GM12878 (cell line): ENCODE data around the gene LCAT. TPM values are rescaled to one million over a fixed set of nuclear protein-coding genes. Genes with fewer than 3 reads are reported as not detected.

Source experiments
- ATAC-seq: fragments of 200-7000 bp; cut with Tn5 transposase; 3 replicates; pipeline ENCODE4 v1.9.1; 2020; ENCODE audit warnings: mild to moderate bottlenecking, moderate library complexity
- BruUV-seq: library from RNA; stranded (reverse); fragments of 400-500 nt; replicated peaks from 2 replicates; lab custom pipeline; 2021; lab: Mats Ljungman, UMichigan
- CTCF ChIA-PET: fragments of 300-600 bp; sonication (Branson Sonifier 250); formaldehyde crosslinking; extraction: SDS; loops from one replicate; lab custom pipeline; 2021; ENCODE audit warnings: inconsistent platforms; lab: Yijun Ruan, JAX
- POLR2A ChIA-PET: fragments of 350-600 bp; formaldehyde crosslinking; extraction: SDS; loops from one replicate; lab custom pipeline; 2021; ENCODE audit warnings: inconsistent platforms; lab: Charles Lee
- RAD21 ChIA-PET: fragments of 300-600 bp; sonication (Branson Sonifier 250); formaldehyde crosslinking; loops from one replicate; lab custom pipeline; 2023; ENCODE audit warnings: antibody characterized with exemption; ENCODE audit not compliant: unreplicated experiment; lab: Charles Lee
- SMC1A ChIA-PET: fragments of 300-600 bp; sonication (Branson Sonifier 250); formaldehyde crosslinking; loops from one replicate; lab custom pipeline; 2023; ENCODE audit not compliant: unreplicated experiment, uncharacterized antibody; lab: Charles Lee
- DNase-seq: peaks from one replicate; pipeline ENCODE4 v3.0.0-alpha.2; 2011; ENCODE audit warnings: low read depth, low spot score
- FAIRE-seq: peaks from 3 replicates; lab custom pipeline; 2011; peaks lifted over from hg19 to GRCh38; lab: Jason Lieb, UNC
- H2AFZ ChIP-seq: 2 replicates; pipeline ENCODE4 v1.6.0; 2011; ENCODE audit warnings: low read depth, low read length, control low read depth; ENCODE audit not compliant: control insufficient read depth
- H3K27ac ChIP-seq: 2 replicates; pipeline ENCODE4 v1.5.1; 2011; ENCODE audit warnings: control low read depth; ENCODE audit not compliant: control insufficient read depth, insufficient read depth
- H3K27me3 ChIP-seq, 2 experiments: replicated peaks in 1 of 2; 2 replicates each; pipeline versions ENCODE4 v1.6.0 to v1.6.1; 2011; ENCODE audit warnings: low read length in 1 of 2; ENCODE audit not compliant: control insufficient read depth in 2 of 2, insufficient read depth in 2 of 2
- H3K36me3 ChIP-seq, 2 experiments: 2 replicates each; pipeline ENCODE4 v1.5.1; 2011; ENCODE audit warnings: low read length in 1 of 2; ENCODE audit not compliant: control insufficient read depth in 2 of 2, insufficient read depth in 2 of 2
- H3K4me1 ChIP-seq: 2 replicates; pipeline ENCODE4 v1.6.1; 2011; ENCODE audit warnings: mild to moderate bottlenecking, low read length, moderate library complexity, mixed read lengths; ENCODE audit not compliant: control insufficient read depth, insufficient read depth
- H3K4me2 ChIP-seq: 2 replicates; pipeline ENCODE4 v1.6.0; 2011; ENCODE audit warnings: control low read depth; ENCODE audit not compliant: control insufficient read depth, insufficient read depth
- H3K4me3 ChIP-seq: fragments of 200-600 bp; sonication (generic); 2 replicates; pipeline ENCODE4 v1.5.1; 2016
- H3K79me2 ChIP-seq: 2 replicates; pipeline ENCODE4 v1.6.0; 2011; ENCODE audit warnings: low read length; ENCODE audit not compliant: control insufficient read depth, insufficient read depth
- H3K9ac ChIP-seq: 2 replicates; pipeline ENCODE4 v1.8.0; 2011; ENCODE audit warnings: low read length, control low read depth, mixed read lengths; ENCODE audit not compliant: control insufficient read depth, insufficient read depth
- H3K9me3 ChIP-seq: replicated peaks from 3 replicates; pipeline ENCODE4 v1.5.1; 2011; ENCODE audit warnings: mild to moderate bottlenecking, low read length; ENCODE audit not compliant: control insufficient read depth, insufficient read depth
- H4K20me1 ChIP-seq: 2 replicates; pipeline ENCODE4 v1.6.0; 2011; ENCODE audit not compliant: control insufficient read depth, insufficient read depth
- CBX5 ChIP-seq: sonication (generic); IDR thresholded peaks from 2 replicates; pipeline ENCODE4 v1.6.1; 2016; ENCODE audit warnings: low read depth, moderate library complexity, mild to moderate bottlenecking, inconsistent platforms
- IKZF2 ChIP-seq, 2 experiments: fragments of 450-650 bp; IDR thresholded peaks; 2 replicates each; pipeline ENCODE4 v1.6.1; 2017; ENCODE audit warnings: mild to moderate bottlenecking in 2 of 2, moderate library complexity in 2 of 2
- JUNB ChIP-seq: IDR thresholded peaks from 2 replicates; pipeline ENCODE4 v1.6.1; 2016; ENCODE audit warnings: antibody characterized with exemption, mild to moderate bottlenecking
- KDM1A ChIP-seq: fragments of 200-600 bp; sonication (generic); IDR thresholded peaks from 2 replicates; pipeline ENCODE4 v1.6.1; 2016; ENCODE audit warnings: borderline replicate concordance
- MTA3 ChIP-seq: IDR thresholded peaks from 2 replicates; pipeline ENCODE4 v1.6.1; 2012; ENCODE audit warnings: low read length, inconsistent platforms, borderline replicate concordance
- NFYA ChIP-seq: IDR thresholded peaks from 2 replicates; pipeline ENCODE4 v1.6.1; 2011; ENCODE audit warnings: low read depth, mild to moderate bottlenecking, low read length, improper control_type of control experiment, borderline replicate concordance
- PAX5 ChIP-seq: IDR thresholded peaks from 2 replicates; pipeline ENCODE4 v1.6.1; 2011; ENCODE audit warnings: low read depth, low read length, borderline replicate concordance
- PRDM15 ChIP-seq: fragments of 450-650 bp; formaldehyde crosslinking; IDR thresholded peaks from 2 replicates; pipeline ENCODE4 v1.4.0; 2020; ENCODE audit warnings: mild to moderate bottlenecking, moderate library complexity
- SPI1 ChIP-seq: IDR thresholded peaks from 2 replicates; pipeline ENCODE4 v1.6.1; 2011; ENCODE audit warnings: low read depth, mild to moderate bottlenecking, low read length, moderate library complexity, borderline replicate concordance; ENCODE audit not compliant: insufficient read depth
- SUZ12 ChIP-seq: fragments of 200-600 bp; sonication (generic); IDR thresholded peaks from one replicate; pipeline ENCODE4 v1.6.1; 2018; ENCODE audit warnings: antibody characterized with exemption, mild to moderate bottlenecking; ENCODE audit not compliant: unreplicated experiment
- WGBS: methylation state at CpG from one replicate; pipeline ENCODE4 v1.1.6; 2016; ENCODE audit warnings: low lambda C conversion rate; ENCODE audit not compliant: insufficient replicate concordance, insufficient coverage; ENCODE audit errors: missing lambda C conversion rate; 5-methylcytosine and 5-hydroxymethylcytosine counted together
- in situ Hi-C: fragments of 300-500 bp; cut with MboI; formaldehyde crosslinking; loops from 9 replicates; pipeline ENCODE4 v1.14.3; 2018; ENCODE audit warnings: mixed read lengths
- intact Hi-C: fragments of 100-400 bp; cut with micrococcal nuclease; formaldehyde crosslinking; loops from one replicate; pipeline ENCODE4 v1.14.2; 2022; ENCODE audit not compliant: unreplicated experiment
- polyA plus RNA-seq, 11 experiments: library from polyadenylated mRNA; depleted of rRNA in 4 of 11; unstranded in 6 of 11; stranded (reverse) in 5 of 11; fragments of >200 nt; fragmentation: Nextera tagmentation in 4 of 11; fragmentation: Illumina TruSeq in 1 of 11; extraction: Ambion mirVana in 4 of 11; extraction: Trizol in 1 of 11; gene quantifications; 1 replicate in 1 of 11; 2 replicates in 10 of 11; pipeline versions ENCODE4 v1.2.1 to v1.2.3, GENCODE V29; 2011 to 2016; ENCODE audit warnings: inconsistent platforms in 2 of 11, missing spikeins in 2 of 11, low read depth in 1 of 11
- total RNA-seq, 4 experiments: library from RNA; depleted of rRNA in 3 of 4; stranded (reverse); fragments of >200 nt in 3 of 4; fragmentation: Illumina TruSeq in 1 of 4; extraction: Trizol in 1 of 4; gene quantifications; 2 replicates each; pipeline versions ENCODE4 v1.2.1 to v1.2.3, GENCODE V29; 2013 to 2021
- TF ChIP-seq, protein P1 (sequence below): fragments of 150-350 bp; IDR thresholded peaks from 2 replicates; pipeline ENCODE4 v1.6.1; 2016; ENCODE audit warnings: low read depth, low read length
- TF ChIP-seq, protein P2 (sequence below): IDR thresholded peaks from 2 replicates; pipeline ENCODE4 v1.6.1; 2012; ENCODE audit warnings: improper control_type of control experiment, low read depth, low read length; ENCODE audit not compliant: insufficient replicate concordance

Gene LCAT
- total and polyA plus RNA-seq, 10 of the 15 experiments (the other 5 are each of a cell fraction or from before 2014, with no cell fraction given) = 0.61 to 11.7 (median 3.3) TPM

DNA sequence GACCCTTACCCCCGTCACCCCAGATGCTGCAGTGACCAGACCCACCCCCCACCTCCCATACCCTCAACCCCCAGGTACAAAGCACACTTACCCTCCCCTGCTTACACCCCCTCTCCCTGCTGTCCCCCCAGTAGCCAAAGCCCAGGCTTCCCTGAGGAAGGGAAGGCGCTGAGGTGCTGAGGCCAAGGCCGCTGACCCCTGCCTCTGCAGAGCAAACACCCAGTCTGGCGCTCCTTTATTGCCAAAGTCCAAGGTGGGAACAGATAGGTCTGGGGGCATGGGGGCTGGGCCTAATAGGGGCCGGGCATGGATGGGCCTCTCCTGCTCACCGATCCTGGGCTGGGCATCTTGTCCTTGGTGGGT lies 683 bp downstream of the LCAT start:
- CTCF ChIA-PET = interaction anchor here (1.3 to 1.7 kb wide), 2 partner anchors 21 to 98 kb away, joined by 4 to 5 read pairs; no protein-coding TSS in a partner anchor
- DNase-seq (no peak), FAIRE-seq (no peak), ATAC-seq (no peak)
- SMC1A ChIA-PET = no interaction called here
- Histone ChIP-seq H3K9ac (no peak overlapping the region), H3K9me3 (no peaks in the 10 kb centered on the region), H3K27ac (no peak overlapping the region), H3K36me3 (peaks cover 0 to 12% of the 10 kb centered on the region in 2 experiments; a peak in 3 of 4 replicates), H4K20me1 (no peaks in the 10 kb centered on the region), H2AFZ (no peak overlapping the region), H3K27me3 (no peaks in the 10 kb centered on the region), H3K4me1 (peaks cover 7% of the 10 kb centered on the region), H3K4me3 (no peak overlapping the region), H3K4me2 (no peak overlapping the region), H3K79me2 (no peaks in the 10 kb centered on the region)
- POLR2A ChIA-PET = no interaction called here
- BruUV-seq = no TSS peak
- RAD21 ChIA-PET = no interaction called here
- 90% methylated on average over 6 of the region's 6 CpGs for WGBS
- in situ Hi-C loops (no loop called here), intact Hi-C loops (no loop called here)
- TF ChIP-seq, protein P1, sequence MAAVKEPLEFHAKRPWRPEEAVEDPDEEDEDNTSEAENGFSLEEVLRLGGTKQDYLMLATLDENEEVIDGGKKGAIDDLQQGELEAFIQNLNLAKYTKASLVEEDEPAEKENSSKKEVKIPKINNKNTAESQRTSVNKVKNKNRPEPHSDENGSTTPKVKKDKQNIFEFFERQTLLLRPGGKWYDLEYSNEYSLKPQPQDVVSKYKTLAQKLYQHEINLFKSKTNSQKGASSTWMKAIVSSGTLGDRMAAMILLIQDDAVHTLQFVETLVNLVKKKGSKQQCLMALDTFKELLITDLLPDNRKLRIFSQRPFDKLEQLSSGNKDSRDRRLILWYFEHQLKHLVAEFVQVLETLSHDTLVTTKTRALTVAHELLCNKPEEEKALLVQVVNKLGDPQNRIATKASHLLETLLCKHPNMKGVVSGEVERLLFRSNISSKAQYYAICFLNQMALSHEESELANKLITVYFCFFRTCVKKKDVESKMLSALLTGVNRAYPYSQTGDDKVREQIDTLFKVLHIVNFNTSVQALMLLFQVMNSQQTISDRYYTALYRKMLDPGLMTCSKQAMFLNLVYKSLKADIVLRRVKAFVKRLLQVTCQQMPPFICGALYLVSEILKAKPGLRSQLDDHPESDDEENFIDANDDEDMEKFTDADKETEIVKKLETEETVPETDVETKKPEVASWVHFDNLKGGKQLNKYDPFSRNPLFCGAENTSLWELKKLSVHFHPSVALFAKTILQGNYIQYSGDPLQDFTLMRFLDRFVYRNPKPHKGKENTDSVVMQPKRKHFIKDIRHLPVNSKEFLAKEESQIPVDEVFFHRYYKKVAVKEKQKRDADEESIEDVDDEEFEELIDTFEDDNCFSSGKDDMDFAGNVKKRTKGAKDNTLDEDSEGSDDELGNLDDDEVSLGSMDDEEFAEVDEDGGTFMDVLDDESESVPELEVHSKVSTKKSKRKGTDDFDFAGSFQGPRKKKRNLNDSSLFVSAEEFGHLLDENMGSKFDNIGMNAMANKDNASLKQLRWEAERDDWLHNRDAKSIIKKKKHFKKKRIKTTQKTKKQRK = no peak
- TF ChIP-seq, protein P2, sequence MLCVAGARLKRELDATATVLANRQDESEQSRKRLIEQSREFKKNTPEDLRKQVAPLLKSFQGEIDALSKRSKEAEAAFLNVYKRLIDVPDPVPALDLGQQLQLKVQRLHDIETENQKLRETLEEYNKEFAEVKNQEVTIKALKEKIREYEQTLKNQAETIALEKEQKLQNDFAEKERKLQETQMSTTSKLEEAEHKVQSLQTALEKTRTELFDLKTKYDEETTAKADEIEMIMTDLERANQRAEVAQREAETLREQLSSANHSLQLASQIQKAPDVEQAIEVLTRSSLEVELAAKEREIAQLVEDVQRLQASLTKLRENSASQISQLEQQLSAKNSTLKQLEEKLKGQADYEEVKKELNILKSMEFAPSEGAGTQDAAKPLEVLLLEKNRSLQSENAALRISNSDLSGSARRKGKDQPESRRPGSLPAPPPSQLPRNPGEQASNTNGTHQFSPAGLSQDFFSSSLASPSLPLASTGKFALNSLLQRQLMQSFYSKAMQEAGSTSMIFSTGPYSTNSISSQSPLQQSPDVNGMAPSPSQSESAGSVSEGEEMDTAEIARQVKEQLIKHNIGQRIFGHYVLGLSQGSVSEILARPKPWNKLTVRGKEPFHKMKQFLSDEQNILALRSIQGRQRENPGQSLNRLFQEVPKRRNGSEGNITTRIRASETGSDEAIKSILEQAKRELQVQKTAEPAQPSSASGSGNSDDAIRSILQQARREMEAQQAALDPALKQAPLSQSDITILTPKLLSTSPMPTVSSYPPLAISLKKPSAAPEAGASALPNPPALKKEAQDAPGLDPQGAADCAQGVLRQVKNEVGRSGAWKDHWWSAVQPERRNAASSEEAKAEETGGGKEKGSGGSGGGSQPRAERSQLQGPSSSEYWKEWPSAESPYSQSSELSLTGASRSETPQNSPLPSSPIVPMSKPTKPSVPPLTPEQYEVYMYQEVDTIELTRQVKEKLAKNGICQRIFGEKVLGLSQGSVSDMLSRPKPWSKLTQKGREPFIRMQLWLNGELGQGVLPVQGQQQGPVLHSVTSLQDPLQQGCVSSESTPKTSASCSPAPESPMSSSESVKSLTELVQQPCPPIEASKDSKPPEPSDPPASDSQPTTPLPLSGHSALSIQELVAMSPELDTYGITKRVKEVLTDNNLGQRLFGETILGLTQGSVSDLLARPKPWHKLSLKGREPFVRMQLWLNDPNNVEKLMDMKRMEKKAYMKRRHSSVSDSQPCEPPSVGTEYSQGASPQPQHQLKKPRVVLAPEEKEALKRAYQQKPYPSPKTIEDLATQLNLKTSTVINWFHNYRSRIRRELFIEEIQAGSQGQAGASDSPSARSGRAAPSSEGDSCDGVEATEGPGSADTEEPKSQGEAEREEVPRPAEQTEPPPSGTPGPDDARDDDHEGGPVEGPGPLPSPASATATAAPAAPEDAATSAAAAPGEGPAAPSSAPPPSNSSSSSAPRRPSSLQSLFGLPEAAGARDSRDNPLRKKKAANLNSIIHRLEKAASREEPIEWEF = no peak
- TF ChIP-seq PRDM15 (CRISPR knock-in tag) (no peak), IKZF2 (IDR thresholded peaks at IDR 0.05) (no peak), JUNB (no peak), KDM1A (no peak), CBX5 (no peak), NFYA (no peak), MTA3 (no peak), PAX5 (no peak), SPI1 (no peak), SUZ12 (no peak)
